Urothelium cell line (cell line): ENCODE results near the gene TRAF7.
"Not testable (repeated sequence)": the region's sequence is repeated elsewhere in the genome, so short reads cannot be mapped to it uniquely, and the experiment has no call there.

ENCODE experiments used
- DNase-seq: peaks from one replicate; pipeline ENCODE4 v3.0.0; 2011; ENCODE audit warnings: low spot score, mixed read lengths
- FAIRE-seq: peaks from 2 replicates; lab custom pipeline; 2011; peaks lifted over from hg19 to GRCh38; lab: Jason Lieb, UNC

Gene TRAF7

DNA sequence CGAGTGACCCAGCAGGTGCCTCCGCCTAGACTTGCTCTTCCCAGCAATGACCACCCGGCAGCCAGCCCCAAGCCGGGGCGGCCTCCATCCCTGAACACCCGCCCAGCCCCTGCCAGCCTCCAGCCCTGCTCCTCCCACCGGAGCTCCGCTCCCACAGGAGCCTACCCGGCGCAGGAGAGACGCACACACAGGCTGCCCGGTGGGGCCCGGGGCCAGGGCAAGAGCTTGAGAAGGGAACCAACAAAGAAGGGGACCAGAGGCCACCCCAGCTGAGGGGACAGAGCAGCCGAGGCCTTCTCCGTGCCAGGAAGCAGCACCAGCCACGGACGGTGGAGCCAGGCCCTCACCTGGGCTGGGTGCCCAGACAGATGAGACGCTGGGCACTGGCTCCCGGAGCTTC is 33.7 kb upstream of the TRAF7 start:
- FAIRE-seq (no peak), DNase-seq (no peak)

GRCh38 chr16:2122429-2122828 is 33.2 kb upstream of the TRAF7 start:
- FAIRE-seq (no peak), DNase-seq (no peak)

DNA sequence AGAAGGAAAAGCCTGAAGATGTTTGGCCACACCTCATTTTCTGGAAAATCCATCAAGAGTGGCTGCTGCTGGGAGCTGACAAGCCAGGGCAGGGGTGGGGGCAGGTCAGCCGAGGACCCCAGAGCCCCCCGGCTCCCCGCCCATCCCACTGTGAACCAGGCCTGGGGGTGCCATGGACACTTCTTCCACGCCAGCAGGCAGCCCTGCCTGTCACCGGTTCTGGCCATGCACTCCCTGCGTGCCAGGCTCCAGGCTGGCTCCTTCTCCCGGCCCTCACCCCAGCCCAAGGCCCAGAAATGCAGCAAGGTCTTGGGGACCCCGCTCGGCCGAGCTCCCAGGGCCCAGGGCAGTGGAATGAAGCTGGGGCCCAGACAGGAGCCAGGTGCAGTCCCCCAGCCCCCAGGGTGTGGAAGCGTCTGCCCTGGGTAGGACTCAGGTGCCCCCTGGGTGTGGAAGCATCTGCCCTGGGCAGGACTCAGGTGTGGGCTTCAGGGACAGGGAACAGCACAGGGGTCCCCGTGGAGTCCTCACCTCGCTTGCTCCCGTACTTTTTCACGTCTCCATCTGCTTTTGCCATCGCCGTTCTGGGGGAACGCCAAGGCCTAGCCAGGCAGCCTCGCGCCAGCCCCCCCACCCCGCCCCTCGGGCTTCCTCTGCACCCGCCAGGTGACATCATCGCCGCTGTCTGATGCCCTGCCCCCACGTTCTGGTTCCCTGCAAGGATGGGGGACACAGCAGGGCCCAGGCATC is 32.5 kb upstream of the TRAF7 start:
- not testable (repeated sequence) for DNase-seq, FAIRE-seq

- FAIRE-seq, DNase-seq: not testable (repeated sequence)
Observed at GRCh38 chr16:2123706-2124376, 31.7 kb upstream of the TRAF7 start.

GRCh38 chr16:2124377-2124693 is 31.2 kb upstream of the TRAF7 start:
- DNase-seq, FAIRE-seq: not testable (repeated sequence)

GRCh38 chr16:2124694-2125444 is 30.7 kb upstream of the TRAF7 start:
- DNase-seq = not testable (repeated sequence)

GRCh38 chr16:2125609-2126008 is 30.0 kb upstream of the TRAF7 start:
- DNase-seq, FAIRE-seq: not testable (repeated sequence)

More at GRCh38 chr16:2124694-2125444, 30.7 kb upstream of the TRAF7 start:
- FAIRE-seq = not testable (repeated sequence)

DNA sequence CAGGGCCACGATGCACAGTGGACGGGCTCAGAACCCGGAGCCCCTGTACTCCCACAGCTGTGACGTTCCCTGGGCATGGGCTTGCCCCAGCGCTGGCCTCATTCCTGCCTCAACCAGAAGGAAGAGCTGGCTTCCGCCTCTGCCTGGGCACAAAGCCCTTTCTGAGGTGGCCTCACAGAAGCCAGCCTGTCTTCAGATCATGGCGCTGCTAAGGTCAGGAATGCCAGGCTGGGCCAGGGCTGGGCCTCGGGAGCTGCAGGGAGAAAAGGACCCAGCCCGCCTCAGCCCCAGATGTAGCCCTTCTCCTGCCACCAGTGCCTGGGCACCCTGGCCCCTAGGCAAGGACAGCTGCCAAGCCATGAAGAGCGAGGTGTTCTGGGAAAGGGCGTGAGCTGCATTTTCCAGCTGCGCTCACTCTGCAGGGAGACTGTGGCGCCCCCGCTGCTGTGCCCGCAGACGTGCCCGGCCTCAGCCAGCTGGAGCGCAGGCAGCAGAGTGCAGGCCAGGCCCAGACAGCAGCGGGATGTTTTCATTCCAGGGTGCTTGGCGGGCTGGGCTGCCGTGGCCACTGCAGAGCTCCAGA is 29.3 kb upstream of the TRAF7 start:
- FAIRE-seq = not testable (repeated sequence)

GRCh38 chr16:2126928-2127556 is 28.5 kb upstream of the TRAF7 start:
- DNase-seq, FAIRE-seq: not testable (repeated sequence)

More for the DNA sequence above, 29.3 kb upstream of the TRAF7 start:
- DNase-seq = not testable (repeated sequence)

GRCh38 chr16:2127630-2128280 is 27.8 kb upstream of the TRAF7 start:
- DNase-seq, FAIRE-seq: not testable (repeated sequence)

- FAIRE-seq, DNase-seq: not testable (repeated sequence)
Observed at GRCh38 chr16:2129251-2129650, 26.3 kb upstream of the TRAF7 start.

- not testable (repeated sequence) for DNase-seq, FAIRE-seq
Observed at GRCh38 chr16:2129890-2130447, 25.6 kb upstream of the TRAF7 start.

DNA sequence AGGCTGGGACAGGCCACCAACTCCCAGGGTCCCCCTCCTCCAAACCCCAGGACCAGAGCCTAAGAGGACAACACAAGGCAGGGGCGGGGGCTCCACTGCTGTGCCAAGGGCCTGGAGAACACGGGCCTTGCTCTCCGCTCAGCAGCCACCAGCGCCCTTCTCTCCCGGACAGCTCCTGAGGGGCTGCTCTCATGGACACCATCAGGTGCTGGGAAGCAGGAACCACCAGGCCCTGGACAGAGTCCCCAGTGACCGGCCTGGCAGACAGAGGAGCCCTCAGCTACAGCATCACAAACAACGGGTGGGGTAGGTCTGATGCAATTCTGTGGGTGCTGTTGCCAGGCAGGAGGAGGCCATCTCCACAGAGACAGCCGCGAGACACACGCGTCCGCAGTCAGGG is 21.8 kb upstream of the TRAF7 start:
- not testable (repeated sequence) for DNase-seq, FAIRE-seq

DNA sequence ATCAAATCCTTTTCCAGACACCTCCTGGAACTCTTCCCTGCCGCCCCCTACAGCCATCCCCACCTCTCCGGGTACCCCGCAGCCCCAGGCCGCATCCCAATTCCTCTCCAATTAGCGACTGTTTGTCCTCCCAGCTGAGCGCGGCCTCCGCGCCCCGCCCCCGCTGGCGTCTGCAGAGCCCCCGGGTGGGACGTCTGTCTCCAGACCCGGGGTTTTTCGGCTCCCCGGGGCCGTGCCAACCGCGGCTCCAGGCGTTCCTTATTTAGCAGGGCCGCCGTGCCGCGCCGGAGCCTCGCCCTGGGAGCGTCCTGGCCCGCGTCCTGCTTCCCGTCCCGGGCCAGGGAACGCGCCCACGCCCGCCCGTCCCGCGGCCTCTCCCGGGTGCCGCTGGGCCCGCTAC is 20.5 kb upstream of the TRAF7 start:
- FAIRE-seq, DNase-seq: not testable (repeated sequence)

DNA sequence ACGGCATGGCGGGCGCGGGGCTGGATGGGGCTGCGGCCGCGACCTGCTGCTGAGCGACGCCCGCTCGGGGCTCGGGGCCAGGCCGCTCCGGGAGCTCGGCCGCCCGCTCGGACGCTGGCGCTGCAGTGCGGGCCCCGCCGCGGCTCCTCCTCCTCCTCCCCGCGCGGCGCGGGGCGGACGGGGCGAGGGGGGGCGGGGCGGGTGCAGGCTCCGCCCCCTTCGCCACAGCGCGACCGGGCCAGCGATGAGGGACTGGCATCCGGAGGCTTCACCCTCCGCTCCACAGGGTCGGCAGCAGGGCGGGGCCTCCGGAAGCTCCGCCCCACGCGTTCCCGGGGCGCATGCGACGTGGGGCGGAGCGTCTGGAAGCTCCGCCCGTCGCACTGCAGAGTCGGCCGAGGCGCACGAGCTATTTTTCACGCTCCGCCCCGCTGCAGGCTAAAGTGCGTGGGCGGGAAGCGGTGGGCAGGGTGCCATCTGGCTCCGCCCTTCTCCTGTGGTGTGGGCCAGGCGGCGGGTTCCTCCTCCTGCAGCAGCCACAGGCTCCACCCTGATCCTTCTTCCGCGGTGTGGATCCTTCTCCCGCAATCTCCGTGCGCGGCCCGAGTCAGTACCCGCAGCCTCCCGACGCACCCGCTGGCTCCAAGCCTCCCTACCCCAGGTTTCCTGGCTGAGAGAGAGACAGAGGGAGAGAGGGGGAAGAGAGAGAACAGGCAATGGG is 19.7 kb upstream of the TRAF7 start, which contains the start of gene PKD1:
TSS of gene PKD1 (minus strand) at position 129 of the 721 bp plus-strand sequence. CDS start 209 bp downstream, outside the sequence.
- DNase-seq = peak; percentile 39
- FAIRE-seq = not testable (repeated sequence)

- DNase-seq = no peak
Observed at GRCh38 chr16:2142942-2143877, 12.4 kb upstream of the TRAF7 start.

DNA sequence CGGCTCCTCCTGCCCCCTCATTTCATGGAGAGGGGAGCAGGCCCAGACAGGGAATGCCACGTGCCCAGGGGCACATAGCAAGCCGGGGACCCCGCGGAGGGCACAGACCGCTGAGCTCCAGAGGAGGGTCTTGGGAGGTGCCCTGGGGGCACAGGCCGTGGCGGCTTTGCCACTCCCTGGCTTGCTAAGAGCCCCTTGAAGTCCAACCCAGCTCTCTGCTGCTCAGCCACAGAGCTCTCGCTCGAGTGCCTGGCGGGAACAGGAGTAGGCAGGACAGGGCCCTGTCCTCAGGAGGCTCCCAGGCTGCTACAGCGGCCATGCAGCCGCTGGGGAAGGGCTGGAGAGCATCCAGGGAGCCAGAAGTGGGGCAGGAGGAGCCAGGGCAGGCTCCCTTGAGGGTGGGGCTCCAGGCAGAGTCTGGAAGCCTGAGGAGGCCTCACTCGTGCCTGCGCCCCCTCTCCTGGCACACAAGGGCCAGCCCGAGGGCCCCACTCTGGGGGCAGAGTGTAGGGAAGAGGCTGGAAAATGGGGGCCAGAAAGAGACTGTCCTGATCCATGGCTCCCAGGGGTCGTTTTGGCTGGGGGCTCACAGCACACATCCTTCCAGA is 11.6 kb upstream of the TRAF7 start:
- DNase-seq (no peak), FAIRE-seq (no peak)

More at GRCh38 chr16:2142942-2143877, 12.4 kb upstream of the TRAF7 start:
- no peak for FAIRE-seq
